ENCODE data around the gene MTFR1L.
A peak's percentile ranks its signal among the peaks of the same experiment; 100 is the strongest.

- TF ChIP-seq CTCF (IDR thresholded peaks at IDR 0.05) (peak in 4 of 7 experiments; percentile 9 to 28 (median 22)), POLR2A (IDR thresholded peaks at IDR 0.05) (peak in 2 of 3 donors; percentile 51 to 54)
Observed at GRCh38 chr1:25867210-25867991, 47.6 kb downstream of the MTFR1L start.
